Keratinocyte (primary cell): Measurements from ENCODE around the gene GIMD1. TPM values are rescaled to one million over a fixed set of nuclear protein-coding genes. Genes with fewer than 3 reads are reported as not detected.

Source experiments
- DNase-seq: peaks from one replicate; pipeline ENCODE4 v3.0.0-alpha.2; 2011; ENCODE audit warnings: low read depth, missing footprints, low spot score
- FAIRE-seq: peaks from 2 replicates; lab custom pipeline; 2011; peaks lifted over from hg19 to GRCh38; lab: Jason Lieb, UNC
- H2AFZ ChIP-seq: 2 replicates; pipeline ENCODE4 v1.6.0; 2012; ENCODE audit warnings: low read length, control low read depth, inconsistent platforms; ENCODE audit not compliant: control insufficient read depth
- H3K27ac ChIP-seq: 2 replicates; pipeline ENCODE4 v1.5.1; 2011; ENCODE audit warnings: low read length; ENCODE audit not compliant: control insufficient read depth, insufficient read depth
- H3K27me3 ChIP-seq: 3 replicates; pipeline ENCODE4 v1.6.0; 2011; ENCODE audit warnings: low read length; ENCODE audit not compliant: control insufficient read depth, insufficient read depth; ENCODE audit errors: extremely low read depth
- H3K36me3 ChIP-seq, 2 experiments: 2 replicates in 1 of 2; 3 replicates in 1 of 2; pipeline ENCODE4 v1.5.1; 2011; ENCODE audit warnings: low read length in 2 of 2, mild to moderate bottlenecking in 1 of 2; ENCODE audit not compliant: control insufficient read depth in 2 of 2, insufficient read depth in 2 of 2; ENCODE audit errors: extremely low read depth in 1 of 2
- H3K4me1 ChIP-seq: 3 replicates; pipeline ENCODE4 v1.5.1; 2011; ENCODE audit warnings: low read length; ENCODE audit not compliant: control insufficient read depth, insufficient read depth; ENCODE audit errors: extremely low read depth
- H3K4me2 ChIP-seq: 3 replicates; pipeline ENCODE4 v1.6.0; 2011; ENCODE audit warnings: low read depth, low read length; ENCODE audit not compliant: control insufficient read depth, insufficient read depth; ENCODE audit errors: extremely low read depth
- H3K4me3 ChIP-seq, 3 experiments: fragments of 200-600 bp in 1 of 3; sonication (generic) in 1 of 3; 2 replicates in 2 of 3; 3 replicates in 1 of 3; pipeline ENCODE4 v1.5.1; 2011 to 2016; ENCODE audit warnings: low read length in 3 of 3, mild to moderate bottlenecking in 3 of 3, control low read depth in 2 of 3, inconsistent platforms in 1 of 3, low read depth in 1 of 3, mixed read lengths in 1 of 3, mixed run types in 1 of 3, moderate library complexity in 1 of 3; ENCODE audit not compliant: control insufficient read depth in 2 of 3, insufficient read depth in 2 of 3; ENCODE audit errors: extremely low read depth in 1 of 3
- H3K79me2 ChIP-seq: 2 replicates; pipeline ENCODE4 v1.6.0; 2012; ENCODE audit warnings: low read length; ENCODE audit not compliant: control insufficient read depth, insufficient read depth
- H3K9ac ChIP-seq: 3 replicates; pipeline ENCODE4 v1.6.0; 2011; ENCODE audit warnings: low read length; ENCODE audit not compliant: control insufficient read depth, insufficient read depth; ENCODE audit errors: extremely low read depth
- H3K9me1 ChIP-seq: 3 replicates; pipeline ENCODE4 v1.6.0; 2011; ENCODE audit warnings: low read length; ENCODE audit not compliant: control insufficient read depth, insufficient read depth; ENCODE audit errors: extremely low read depth
- H3K9me3 ChIP-seq: 2 replicates; pipeline ENCODE4 v1.5.1; 2012; ENCODE audit warnings: low read depth, low read length; ENCODE audit not compliant: control insufficient read depth
- H4K20me1 ChIP-seq: 3 replicates; pipeline ENCODE4 v1.6.0; 2011; ENCODE audit warnings: low read length; ENCODE audit not compliant: control insufficient read depth, insufficient read depth; ENCODE audit errors: extremely low read depth
- CTCF ChIP-seq, 3 experiments: IDR thresholded peaks in 1 of 3; conservative IDR thresholded peaks in 1 of 3; optimal IDR thresholded peaks in 1 of 3; 2 replicates in 2 of 3; 3 replicates in 1 of 3; pipeline versions ENCODE3 to v1.5.1; 2011; ENCODE audit warnings: low read length in 3 of 3, mild to moderate bottlenecking in 3 of 3, moderate library complexity in 2 of 3, control low read depth in 1 of 3, inconsistent platforms in 1 of 3; ENCODE audit not compliant: insufficient read depth in 2 of 3; ENCODE audit errors: extremely low read depth in 1 of 3
- EZH2 ChIP-seq: IDR thresholded peaks from one replicate; pipeline ENCODE4 v1.6.1; 2012; ENCODE audit warnings: inconsistent platforms, mild to moderate bottlenecking, low read length, moderate library complexity
- dilution Hi-C: fragments of 300-500 bp; cut with MboI; formaldehyde crosslinking; loops from one replicate; pipeline ENCODE4 v1.7.0; 2020; ENCODE audit warnings: low sequenced_read_pairs; ENCODE audit not compliant: extremely low pct_ligation_motif_present
- polyA plus RNA-seq, 5 experiments: library from polyadenylated mRNA; depleted of rRNA in 3 of 5; stranded (reverse) in 3 of 5; stranded (forward) in 1 of 5; unstranded in 1 of 5; fragments of >200 nt; gene quantifications; 1 replicate in 1 of 5; 2 replicates in 3 of 5; 3 replicates in 1 of 5; pipeline versions ENCODE4 v1.2.1 to v1.2.3, GENCODE V29; 2011 to 2012; ENCODE audit warnings: missing spikeins in 2 of 5, low read depth in 1 of 5, low replicate concordance in 1 of 5

The GIMD1 gene
- polyA plus RNA-seq, 1 donor (not counting 4 experiments of a cell fraction or from before 2014, with no cell fraction given) = not detected

GRCh38 chr4:106358899-106359298 lies 9.7 kb downstream of the GIMD1 start:
- dilution Hi-C loops = no loop called here
- H3K4me2 ChIP-seq = no peak overlapping the region
- peak; percentile 57 for DNase-seq
- no peak overlapping the region for H3K9ac ChIP-seq
- H4K20me1 ChIP-seq = no peaks in the 10 kb centered on the region
- no peak for TF ChIP-seq EZH2
- no peak for TF ChIP-seq CTCF (optimal IDR thresholded peaks at IDR 0.05 in 1 of 3, IDR thresholded peaks at IDR 0.05 in 1 of 3, conservative IDR thresholded peaks at IDR 0.05 in 1 of 3; ENCODE audit: extremely low read depth in 1 of 3, insufficient read depth in 2 of 3, low read length in 3 of 3)
- no peaks in the 10 kb centered on the region for H3K36me3 ChIP-seq
- peak; percentile 9 for FAIRE-seq
- H3K79me2 ChIP-seq = no peaks in the 10 kb centered on the region
- no peaks in the 10 kb centered on the region for H3K27me3 ChIP-seq
- no peak overlapping the region for H3K27ac ChIP-seq
- peaks cover 4% of the 10 kb centered on the region for H3K4me1 ChIP-seq
- H3K9me3 ChIP-seq = no peaks in the 10 kb centered on the region
- H3K9me1 ChIP-seq = no peaks in the 10 kb centered on the region
- H3K4me3 ChIP-seq = no peak overlapping the region
- no peak overlapping the region for H2AFZ ChIP-seq

- Histone ChIP-seq H3K9me1 (no peaks in the 10 kb centered on the region), H3K36me3 (no peaks in the 10 kb centered on the region), H4K20me1 (no peaks in the 10 kb centered on the region), H3K4me3 (no peak overlapping the region), H2AFZ (peak overlapping the region; percentile 41), H3K27ac (no peak overlapping the region), H3K9me3 (no peaks in the 10 kb centered on the region), H3K27me3 (no peaks in the 10 kb centered on the region), H3K4me2 (peak overlapping the region; percentile 46), H3K4me1 (peaks cover 12% of the 10 kb centered on the region), H3K79me2 (no peaks in the 10 kb centered on the region), H3K9ac (no peak overlapping the region)
- dilution Hi-C loops = no loop called here
- DNase-seq (no peak), FAIRE-seq (no peak)
- TF ChIP-seq EZH2 = no peak
- no peak for TF ChIP-seq CTCF (optimal IDR thresholded peaks at IDR 0.05 in 1 of 3, IDR thresholded peaks at IDR 0.05 in 1 of 3, conservative IDR thresholded peaks at IDR 0.05 in 1 of 3; ENCODE audit: extremely low read depth in 1 of 3, insufficient read depth in 2 of 3, low read length in 3 of 3)
Observed at GRCh38 chr4:106355193-106355592, 13.4 kb downstream of the GIMD1 start.
